Measurements from ENCODE around the gene ING5. TPM values are rescaled to one million over a fixed set of nuclear protein-coding genes. Genes with fewer than 3 reads are reported as not detected.
A peak's percentile ranks its signal among the peaks of the same experiment; 100 is the strongest.

ING5 gene
- total RNA-seq, 4 donors from 2014 or later: 37.4 to 94.3 (median 56.3) TPM

GRCh38 chr2:241722896-241723454 is 21.1 kb downstream of the ING5 start:
- intact Hi-C loops (cut with DNase I; ENCODE audit: low total_unique reads) (no loop called here), in situ Hi-C loops (cut with MboI; ENCODE audit: low pct_ligation_motif_present in 1 of 4, low pct_unique_long_range_greater_than_20kb in 1 of 4, low sequenced_read_pairs in 3 of 4) (no loop called here)
- no peak for TF ChIP-seq POLR2AphosphoS5 (IDR thresholded peaks at IDR 0.05)
- no peak for TF ChIP-seq CTCF (IDR thresholded peaks at IDR 0.05)
- TF ChIP-seq EP300 (IDR thresholded peaks at IDR 0.05; ENCODE audit: low read depth): no peak
- H3K27ac ChIP-seq: no peak overlapping the region
- no peaks in the 10 kb centered on the region for H3K4me1 ChIP-seq
- peaks cover 0 to 30% (median 10%) of the 10 kb centered on the region in 4 donors for H3K36me3 ChIP-seq
- DNase-seq: no peak
- WGBS, 2 donors (ENCODE audit: low coverage in 1 of 2): 97% methylated on average over 21 of the region's 21 CpGs; no CpG with 5 or more reads in 1 of the 2 donors
- H3K9me3 ChIP-seq: no peaks in the 10 kb centered on the region
- no peaks in the 10 kb centered on the region for H3K27me3 ChIP-seq
- no peak overlapping the region for H3K4me3 ChIP-seq

DNA sequence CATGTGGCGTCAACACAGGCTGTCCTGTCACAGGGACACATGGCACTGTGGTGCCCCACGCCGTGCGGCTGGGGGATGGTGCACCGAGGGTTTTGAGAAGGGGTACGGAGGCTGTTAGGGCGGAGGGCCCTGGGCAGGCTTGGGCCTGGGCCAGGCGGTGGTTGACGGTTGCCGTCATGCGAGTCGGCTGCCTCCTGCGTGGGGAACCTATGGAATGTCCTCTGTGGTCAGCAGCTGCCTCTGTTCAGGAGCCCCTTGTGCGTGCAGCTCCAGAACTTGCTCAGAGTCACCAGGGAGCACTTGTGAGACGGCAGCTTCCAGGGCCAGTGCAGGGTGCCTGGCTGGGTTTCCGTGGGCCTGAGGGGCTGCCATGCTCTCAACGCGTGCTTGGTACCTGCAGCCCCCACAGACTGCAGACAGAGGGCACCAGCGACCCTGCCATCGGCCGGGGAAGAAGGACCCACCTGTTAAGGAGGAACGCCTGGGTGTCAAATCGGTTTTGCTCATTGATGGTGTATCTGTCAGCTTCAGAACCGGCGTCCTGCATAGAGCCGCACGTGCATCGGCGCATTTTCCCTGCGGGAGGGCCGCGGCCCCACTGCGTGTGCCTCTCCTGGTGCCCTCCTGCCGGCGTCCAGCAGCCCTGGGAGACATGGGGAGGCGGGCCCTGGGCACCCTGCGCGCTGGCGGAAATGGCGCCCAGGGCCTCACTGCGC is 22.6 kb downstream of the ING5 start:
- no peaks in the 10 kb centered on the region for H3K4me1 ChIP-seq
- H3K36me3 ChIP-seq: peaks cover 0 to 29% (median 8%) of the 10 kb centered on the region in 4 donors
- H3K9me3 ChIP-seq: no peaks in the 10 kb centered on the region
- H3K4me3 ChIP-seq: no peak overlapping the region
- in situ Hi-C loops (cut with MboI; ENCODE audit: low pct_ligation_motif_present in 1 of 4, low pct_unique_long_range_greater_than_20kb in 1 of 4, low sequenced_read_pairs in 3 of 4) (no loop called here), intact Hi-C loops (cut with DNase I; ENCODE audit: low total_unique reads) (no loop called here)
- no peak for DNase-seq
- H3K27ac ChIP-seq: no peak overlapping the region
- no peaks in the 10 kb centered on the region for H3K27me3 ChIP-seq
- TF ChIP-seq POLR2AphosphoS5 (IDR thresholded peaks at IDR 0.05): no peak
- TF ChIP-seq EP300 (IDR thresholded peaks at IDR 0.05; ENCODE audit: low read depth): no peak
- TF ChIP-seq CTCF (IDR thresholded peaks at IDR 0.05): peak in 1 of 5 experiments; percentile 13
- no peak for TF ChIP-seq POLR2A (IDR thresholded peaks at IDR 0.05)
- 95% methylated on average over 39 of the region's 41 CpGs; no CpG with 5 or more reads in 1 of the 2 donors for WGBS, 2 donors (ENCODE audit: low coverage in 1 of 2)

- intact Hi-C loops (cut with DNase I; ENCODE audit: low total_unique reads) (no loop called here), in situ Hi-C loops (cut with MboI; ENCODE audit: low pct_ligation_motif_present in 1 of 4, low pct_unique_long_range_greater_than_20kb in 1 of 4, low sequenced_read_pairs in 3 of 4) (no loop called here)
- H3K27ac ChIP-seq: no peak overlapping the region
- H3K9me3 ChIP-seq: no peaks in the 10 kb centered on the region
- WGBS, 2 donors (ENCODE audit: low coverage in 1 of 2): 95 to 97% methylated on average over 20 to 76 of the region's 76 CpGs
- H3K4me3 ChIP-seq: no peak overlapping the region
- H3K4me1 ChIP-seq: no peaks in the 10 kb centered on the region
- DNase-seq: no peak
- no peaks in the 10 kb centered on the region for H3K27me3 ChIP-seq
- peaks cover 0 to 22% (median 4%) of the 10 kb centered on the region in 4 donors for H3K36me3 ChIP-seq
- TF ChIP-seq POLR2AphosphoS5 (IDR thresholded peaks at IDR 0.05): no peak
- TF ChIP-seq POLR2A (IDR thresholded peaks at IDR 0.05): no peak
- TF ChIP-seq EP300 (IDR thresholded peaks at IDR 0.05; ENCODE audit: low read depth): no peak
- no peak for TF ChIP-seq CTCF (IDR thresholded peaks at IDR 0.05)
These were observed 23.4 kb downstream of the ING5 start for GRCh38 chr2:241724975-241725870.

- WGBS, 2 donors (ENCODE audit: low coverage in 1 of 2): 93% methylated on average over 16 of the region's 16 CpGs; no CpG with 5 or more reads in 1 of the 2 donors
- TF ChIP-seq CTCF (IDR thresholded peaks at IDR 0.05): no peak
- no peak for TF ChIP-seq POLR2A (IDR thresholded peaks at IDR 0.05)
- TF ChIP-seq POLR2AphosphoS5 (IDR thresholded peaks at IDR 0.05): no peak
- no peak for TF ChIP-seq EP300 (IDR thresholded peaks at IDR 0.05; ENCODE audit: low read depth)
- in situ Hi-C loops (cut with MboI; ENCODE audit: low pct_ligation_motif_present in 1 of 4, low pct_unique_long_range_greater_than_20kb in 1 of 4, low sequenced_read_pairs in 3 of 4) (no loop called here), intact Hi-C loops (cut with DNase I; ENCODE audit: low total_unique reads) (no loop called here)
- H3K9me3 ChIP-seq: no peaks in the 10 kb centered on the region
- no peak overlapping the region for H3K27ac ChIP-seq
- no peaks in the 10 kb centered on the region for H3K4me1 ChIP-seq
- H3K27me3 ChIP-seq: no peaks in the 10 kb centered on the region
- peaks cover 0 to 10% (median 4%) of the 10 kb centered on the region in 4 donors for H3K36me3 ChIP-seq
- H3K4me3 ChIP-seq: no peak overlapping the region
- DNase-seq: no peak
These were observed 24.6 kb downstream of the ING5 start for GRCh38 chr2:241726459-241726858.

All from transverse colon (tissue), 4 donors.